Upper lobe of left lung (tissue), 6 donors: ENCODE data around the gene EML1. TPM values are rescaled to one million over a fixed set of nuclear protein-coding genes. Genes with fewer than 3 reads are reported as not detected.

ENCODE experiments used
- ATAC-seq, 2 donors: fragments of 200-7000 bp; cut with Tn5 transposase; one replicate each; pipeline ENCODE4 v1.9.1; 2022; ENCODE audit warnings: mild to moderate bottlenecking in 2 of 2, moderate library complexity in 2 of 2; ENCODE audit not compliant: low FRiP score in 2 of 2
- DNase-seq, 2 donors: peaks; one replicate each; pipeline ENCODE4 v3.0.0-alpha.2; 2019 to 2020
- H3K27ac ChIP-seq, 4 donors: fragments of 200-600 bp; sonication (generic); one replicate each; pipeline ENCODE4 v1.5.1; 2016 to 2019
- H3K27me3 ChIP-seq, 4 donors: fragments of 200-600 bp; sonication (generic); one replicate each; pipeline ENCODE4 v1.5.1; 2017 to 2019
- H3K36me3 ChIP-seq, 4 donors: fragments of 200-600 bp; sonication (generic); one replicate each; pipeline ENCODE4 v1.5.1; 2016 to 2019
- H3K4me1 ChIP-seq, 4 donors: fragments of 200-600 bp; sonication (generic); one replicate each; pipeline ENCODE4 v1.5.1; 2018 to 2019
- H3K4me3 ChIP-seq, 4 donors: fragments of 200-600 bp; sonication (generic); one replicate each; pipeline ENCODE4 v1.5.1; 2017 to 2019; ENCODE audit warnings: mild to moderate bottlenecking in 2 of 4, moderate library complexity in 1 of 4
- H3K9me3 ChIP-seq, 4 donors: fragments of 200-600 bp; sonication (generic); one replicate each; pipeline ENCODE4 v1.5.1; 2018 to 2019
- EP300 ChIP-seq, 4 donors: sonication (generic); formaldehyde crosslinking; IDR thresholded peaks; one replicate each; pipeline ENCODE4 v1.5.1; 2017; ENCODE audit warnings: antibody characterized with exemption in 4 of 4, control low read depth in 2 of 4
- POLR2A ChIP-seq, 4 donors: fragments of 450-650 bp; IDR thresholded peaks; one replicate each; pipeline ENCODE4 v1.5.1; 2016 to 2017; ENCODE audit warnings: antibody characterized with exemption in 4 of 4, mild to moderate bottlenecking in 2 of 4
- POLR2AphosphoS5 ChIP-seq, 2 donors: sonication (generic); formaldehyde crosslinking; IDR thresholded peaks; one replicate each; pipeline ENCODE4 v1.5.1; 2017; ENCODE audit warnings: antibody characterized with exemption in 2 of 2
- WGBS, 2 donors: methylation state at CpG; one replicate each; pipeline ENCODE4 v1.1.5; 2017 to 2018; 5-methylcytosine and 5-hydroxymethylcytosine counted together
- total RNA-seq, 6 donors: library from RNA; depleted of rRNA in 4 of 6; stranded (reverse); fragments of >200 nt in 4 of 6; gene quantifications; one replicate each; pipeline versions ENCODE4 v1.1.0 to v1.2.1, GENCODE V29; 2016 to 2021
- TF ChIP-seq, protein P1 (sequence below), 6 experiments: fragments of 450-650 bp in 4 of 6; fragments of 200-600 bp in 2 of 6; sonication (generic) in 2 of 6; IDR thresholded peaks; one replicate each; pipeline ENCODE4 v1.5.1; 2016 to 2019; ENCODE audit warnings: antibody characterized with exemption in 6 of 6
- donor health status: DM: no; HTN: no; CAD: no; lungs with moderate emphysema.
- donor health status: DM: no; HTN: yes; CAD: no; lungs with severe emphysema.

EML1 gene
- total RNA-seq, 6 donors from 2014 or later, result 22.2 to 55.5 (median 36.4) TPM

DNA sequence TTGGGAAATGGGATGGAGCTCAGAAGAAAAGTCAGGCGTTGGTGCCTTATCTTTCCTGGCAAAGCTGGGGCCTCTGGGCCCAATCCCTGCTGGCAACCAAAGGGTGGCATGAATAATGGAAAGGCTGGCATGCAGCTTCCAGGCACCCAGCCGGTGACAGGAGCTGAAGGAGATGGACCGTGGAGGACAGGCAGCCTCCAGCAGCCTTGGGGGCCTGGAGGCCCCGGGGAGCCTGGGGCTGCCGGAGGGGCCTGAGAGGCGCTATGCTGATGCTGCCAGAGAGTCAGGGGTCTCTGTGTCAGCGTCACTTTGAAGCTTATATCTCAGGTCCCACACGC, 38.2 kb upstream of the EML1 start:
- Histone ChIP-seq H3K27me3 (no peaks in the 10 kb centered on the region), H3K36me3 (no peaks in the 10 kb centered on the region), H3K4me3 (no peak overlapping the region), H3K27ac (peak overlapping the region in 1 of 4 donors; percentile 72), H3K4me1 (peaks cover 35 to 70% (median 52%) of the 10 kb centered on the region in 4 donors), H3K9me3 (no peaks in the 10 kb centered on the region)
- WGBS, 2 donors, result 57 to 86% methylated on average over 3 to 8 of the region's 8 CpGs
- TF ChIP-seq EP300 (IDR thresholded peaks at IDR 0.05) (no peak), POLR2AphosphoS5 (IDR thresholded peaks at IDR 0.05) (no peak), POLR2A (IDR thresholded peaks at IDR 0.05) (no peak)
- TF ChIP-seq, protein P1, sequence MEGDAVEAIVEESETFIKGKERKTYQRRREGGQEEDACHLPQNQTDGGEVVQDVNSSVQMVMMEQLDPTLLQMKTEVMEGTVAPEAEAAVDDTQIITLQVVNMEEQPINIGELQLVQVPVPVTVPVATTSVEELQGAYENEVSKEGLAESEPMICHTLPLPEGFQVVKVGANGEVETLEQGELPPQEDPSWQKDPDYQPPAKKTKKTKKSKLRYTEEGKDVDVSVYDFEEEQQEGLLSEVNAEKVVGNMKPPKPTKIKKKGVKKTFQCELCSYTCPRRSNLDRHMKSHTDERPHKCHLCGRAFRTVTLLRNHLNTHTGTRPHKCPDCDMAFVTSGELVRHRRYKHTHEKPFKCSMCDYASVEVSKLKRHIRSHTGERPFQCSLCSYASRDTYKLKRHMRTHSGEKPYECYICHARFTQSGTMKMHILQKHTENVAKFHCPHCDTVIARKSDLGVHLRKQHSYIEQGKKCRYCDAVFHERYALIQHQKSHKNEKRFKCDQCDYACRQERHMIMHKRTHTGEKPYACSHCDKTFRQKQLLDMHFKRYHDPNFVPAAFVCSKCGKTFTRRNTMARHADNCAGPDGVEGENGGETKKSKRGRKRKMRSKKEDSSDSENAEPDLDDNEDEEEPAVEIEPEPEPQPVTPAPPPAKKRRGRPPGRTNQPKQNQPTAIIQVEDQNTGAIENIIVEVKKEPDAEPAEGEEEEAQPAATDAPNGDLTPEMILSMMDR (IDR thresholded peaks at IDR 0.05), result no peak
- DNase-seq (peak in 1 of 2 donors; percentile 47), ATAC-seq (no peak)

DNA sequence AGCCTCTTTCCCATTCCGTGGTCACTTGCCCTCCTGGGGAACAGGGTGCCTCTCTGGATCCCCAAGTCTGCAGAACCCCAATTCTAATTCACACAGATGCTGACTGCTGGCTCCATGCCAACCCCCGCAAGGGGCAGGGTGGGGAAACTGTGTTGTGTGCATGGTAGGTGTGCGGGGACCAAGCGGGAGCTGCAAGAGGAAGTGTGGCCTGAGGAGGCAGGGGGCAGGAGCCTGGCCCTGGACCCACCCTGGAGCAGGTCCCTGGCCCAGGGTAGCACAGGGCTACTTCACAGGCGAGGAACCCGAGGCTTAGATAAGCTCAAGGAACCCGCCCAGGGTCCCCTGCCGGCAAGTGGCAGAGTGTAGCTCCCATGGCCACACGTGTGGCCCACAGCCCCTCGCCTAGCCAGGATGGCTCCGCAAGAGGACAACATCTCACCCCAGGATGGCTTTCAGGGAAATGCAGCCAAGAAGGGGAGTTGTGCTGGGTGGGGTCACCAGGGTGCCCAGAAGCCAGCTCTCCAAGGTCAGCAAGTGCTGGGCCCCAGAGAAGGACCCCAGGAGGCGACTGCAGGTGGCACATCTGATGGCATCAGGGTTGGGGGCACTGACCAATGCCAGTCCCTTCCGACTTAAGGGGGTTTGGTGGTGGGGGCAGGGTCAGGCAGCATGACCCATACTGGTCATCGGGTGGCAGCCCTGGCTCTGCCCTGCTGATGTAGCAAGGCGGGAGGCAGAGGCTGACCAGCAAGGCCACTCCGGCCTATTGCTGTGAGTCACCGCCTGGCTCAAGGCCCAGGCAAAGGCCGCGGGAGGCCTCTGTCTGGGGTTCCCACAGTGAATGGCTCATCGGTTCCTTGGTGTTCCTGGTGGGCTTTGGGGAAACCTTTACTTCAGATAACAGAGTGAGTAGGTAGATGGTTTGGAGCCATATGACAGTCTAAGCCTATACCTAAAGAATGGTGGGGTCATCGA, 37.3 kb upstream of the EML1 start:
- Histone ChIP-seq H3K27me3 (no peaks in the 10 kb centered on the region), H3K9me3 (no peaks in the 10 kb centered on the region), H3K4me3 (no peak overlapping the region), H3K36me3 (no peaks in the 10 kb centered on the region), H3K4me1 (peaks cover 35 to 65% (median 47%) of the 10 kb centered on the region in 4 donors), H3K27ac (peak overlapping the region in 3 of 4 donors; percentile 34 to 49 (median 47))
- 63 to 67% methylated on average over 8 to 19 of the region's 21 CpGs for WGBS, 2 donors
- peak; percentile 69 to 90 for DNase-seq
- TF ChIP-seq, protein P1 (IDR thresholded peaks at IDR 0.05), result no peak
- TF ChIP-seq POLR2AphosphoS5 (IDR thresholded peaks at IDR 0.05), result peak; percentile 7 to 24
- peak; percentile 63 to 83 for ATAC-seq

DNA sequence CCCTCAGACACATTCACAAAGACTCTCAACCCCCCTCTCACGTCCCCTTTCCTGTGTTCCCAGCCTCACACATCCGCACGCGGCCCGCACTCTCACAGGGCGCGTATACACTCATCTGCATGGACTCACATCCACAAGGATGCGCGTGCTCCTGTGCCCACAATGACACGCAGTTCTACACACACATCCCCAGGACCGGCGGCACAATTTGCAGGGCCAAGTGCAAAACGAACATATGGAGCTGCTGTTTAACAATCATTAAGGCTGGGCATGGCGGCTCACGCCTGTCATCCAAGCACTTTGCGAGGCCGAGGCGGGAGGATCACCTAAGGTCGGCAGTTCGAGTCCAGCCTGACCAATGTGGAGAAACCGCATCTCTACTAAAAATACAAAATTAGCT, 36.4 kb upstream of the EML1 start:
- TF ChIP-seq, protein P1 (IDR thresholded peaks at IDR 0.05), result no peak
- TF ChIP-seq EP300 (IDR thresholded peaks at IDR 0.05) (no peak), POLR2A (IDR thresholded peaks at IDR 0.05) (no peak), POLR2AphosphoS5 (IDR thresholded peaks at IDR 0.05) (no peak)
- no peaks in the 10 kb centered on the region for H3K36me3 ChIP-seq
- 85 to 89% methylated on average over 21 of the region's 21 CpGs for WGBS, 2 donors
- DNase-seq (peak in 1 of 2 donors; percentile 53), ATAC-seq (no peak)
- H3K27me3 ChIP-seq, result no peaks in the 10 kb centered on the region
- H3K4me1 ChIP-seq, result peaks cover 32 to 57% (median 42%) of the 10 kb centered on the region in 4 donors
- H3K27ac ChIP-seq, result peak overlapping the region in 2 of 4 donors; percentile 34 to 47
- H3K9me3 ChIP-seq, result no peaks in the 10 kb centered on the region
- H3K4me3 ChIP-seq, result no peak overlapping the region

DNA sequence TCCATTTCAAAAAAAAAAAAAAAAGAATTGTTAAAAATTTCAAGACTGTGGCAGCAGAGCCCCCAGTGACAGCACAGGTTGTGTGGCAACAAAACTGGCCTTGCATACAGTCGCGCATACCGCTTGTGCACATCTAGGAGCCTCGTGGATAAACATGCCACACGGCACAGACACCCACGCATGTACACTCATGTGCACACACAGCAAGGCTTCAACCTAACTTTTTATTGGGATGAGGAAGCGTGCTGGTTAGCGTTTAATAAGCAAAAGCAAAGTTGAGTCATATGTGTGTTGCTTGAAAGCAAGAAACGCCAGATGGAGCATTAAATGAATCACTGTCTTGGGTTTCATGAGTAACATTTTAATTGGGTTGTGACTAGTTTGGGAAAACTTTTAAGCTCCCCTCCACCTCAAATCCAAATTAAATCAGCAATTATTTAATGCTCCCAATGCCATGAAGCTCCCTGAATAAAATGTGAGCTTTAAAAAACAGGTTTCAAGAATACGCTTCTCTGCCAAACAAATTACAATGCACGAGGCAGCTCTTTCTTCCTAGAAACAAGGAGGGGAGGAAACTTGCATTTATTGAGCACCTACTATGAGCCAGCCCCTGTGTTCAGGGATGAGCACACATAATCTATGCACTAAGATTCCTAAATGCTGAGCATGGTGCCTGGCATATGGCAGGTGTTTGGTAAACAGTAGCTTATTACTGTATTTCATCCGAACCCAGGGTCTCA, 35.7 kb upstream of the EML1 start:
- Histone ChIP-seq H3K27me3 (no peaks in the 10 kb centered on the region), H3K36me3 (no peaks in the 10 kb centered on the region), H3K9me3 (no peaks in the 10 kb centered on the region), H3K27ac (no peak overlapping the region), H3K4me1 (peaks cover 26 to 50% (median 35%) of the 10 kb centered on the region in 4 donors), H3K4me3 (no peak overlapping the region)
- WGBS, 2 donors, result 84 to 89% methylated on average over 12 of the region's 12 CpGs
- TF ChIP-seq, protein P1 (IDR thresholded peaks at IDR 0.05), result no peak
- TF ChIP-seq POLR2AphosphoS5 (IDR thresholded peaks at IDR 0.05), result no peak
- TF ChIP-seq EP300 (IDR thresholded peaks at IDR 0.05), result no peak
- TF ChIP-seq POLR2A (IDR thresholded peaks at IDR 0.05), result no peak
- ATAC-seq, result peak in 1 of 2 donors; percentile 57
- no peak for DNase-seq
